LoVo (cell line): ENCODE results near the gene TMEM161B.
"Not testable (repeated sequence)": the region's sequence is repeated elsewhere in the genome, so short reads cannot be mapped to it uniquely, and the experiment has no call there.

Experiments
- DNase-seq: peaks from one replicate; pipeline ENCODE4 v3.0.0-alpha.2; 2016; ENCODE audit warnings: low spot score

Gene TMEM161B

DNA sequence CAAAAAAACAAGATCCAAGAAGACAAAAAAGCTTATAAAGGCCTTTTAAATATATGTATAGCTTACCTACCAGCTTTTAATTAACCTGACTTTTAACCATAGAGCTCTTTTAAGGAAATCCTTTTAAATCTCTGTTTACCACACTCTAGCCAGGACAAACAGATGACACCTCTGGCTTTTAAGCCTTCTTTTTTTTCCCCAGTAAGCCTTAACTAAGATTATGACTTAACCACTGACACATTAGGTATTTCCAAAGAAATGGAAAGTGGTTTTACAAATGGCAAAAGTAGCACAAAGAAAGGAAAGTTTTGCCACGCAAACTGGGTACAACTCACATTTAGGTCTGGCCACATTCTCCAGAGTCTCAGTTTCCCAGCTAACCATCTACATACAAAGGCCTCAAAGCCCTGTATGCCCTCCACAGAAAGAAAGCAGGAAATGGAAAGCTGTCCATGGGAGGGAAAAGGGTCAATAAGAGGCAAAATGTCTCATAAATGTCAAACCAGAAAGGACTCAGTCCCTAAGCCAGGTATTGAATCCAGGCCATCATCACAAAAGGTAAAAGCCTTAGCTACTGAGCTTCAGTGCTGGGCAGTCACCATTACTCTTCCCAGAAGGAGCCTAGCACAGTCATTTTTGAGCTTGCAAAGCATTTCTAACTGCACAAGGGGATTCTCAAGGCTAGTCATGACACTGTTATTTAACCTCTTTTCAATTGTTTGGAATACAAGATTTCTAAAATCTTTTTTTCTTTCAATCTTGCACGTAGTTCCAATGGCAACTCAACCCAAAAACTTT lies 19.7 kb downstream of the TMEM161B start:
- no peak for DNase-seq

DNA sequence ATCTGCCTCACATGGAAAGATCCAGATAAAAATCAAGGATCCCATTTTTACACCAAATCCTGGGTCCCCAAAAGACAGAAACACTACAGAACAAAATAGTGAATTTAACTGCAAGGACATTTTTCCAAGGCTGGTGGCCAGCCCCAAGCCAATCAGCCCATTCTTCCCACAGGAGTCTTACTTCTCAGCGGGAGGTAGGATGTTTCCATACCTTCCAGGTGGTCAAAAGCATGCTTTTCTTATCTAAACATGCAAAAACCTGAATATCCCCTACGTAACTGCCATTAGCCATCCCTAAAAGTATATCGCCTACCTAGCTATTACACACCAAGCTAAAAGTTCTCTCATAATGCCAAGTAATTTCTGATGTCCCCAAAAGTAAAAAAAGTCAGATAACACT lies 20.6 kb downstream of the TMEM161B start:
- DNase-seq: no peak

GRCh38 chr5:88245893-88246244 lies 22.8 kb downstream of the TMEM161B start:
- no peak for DNase-seq

- no peak for DNase-seq
Measured at GRCh38 chr5:88245241-88245892, 23.3 kb downstream of the TMEM161B start.

GRCh38 chr5:88244686-88245085 lies 24.0 kb downstream of the TMEM161B start:
- no peak for DNase-seq

DNA sequence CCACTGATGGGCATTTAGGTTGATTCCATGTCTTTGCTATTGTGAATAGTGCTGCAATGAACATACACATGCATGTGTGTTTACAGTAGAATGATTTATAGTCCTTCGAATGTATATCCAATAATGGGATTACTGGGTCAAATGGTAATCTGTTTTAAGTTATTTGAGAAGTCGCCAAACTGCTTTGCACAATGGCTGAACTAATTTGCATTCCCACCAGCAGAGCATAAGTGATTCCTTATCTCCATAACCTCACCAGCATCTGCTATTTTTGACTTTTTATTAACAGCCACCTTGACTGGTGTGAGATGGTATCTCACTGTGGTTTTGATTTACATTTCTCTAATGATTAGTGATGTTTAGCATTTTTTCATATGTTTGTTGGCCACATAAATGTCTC lies 25.2 kb downstream of the TMEM161B start:
- not testable (repeated sequence) for DNase-seq

DNA sequence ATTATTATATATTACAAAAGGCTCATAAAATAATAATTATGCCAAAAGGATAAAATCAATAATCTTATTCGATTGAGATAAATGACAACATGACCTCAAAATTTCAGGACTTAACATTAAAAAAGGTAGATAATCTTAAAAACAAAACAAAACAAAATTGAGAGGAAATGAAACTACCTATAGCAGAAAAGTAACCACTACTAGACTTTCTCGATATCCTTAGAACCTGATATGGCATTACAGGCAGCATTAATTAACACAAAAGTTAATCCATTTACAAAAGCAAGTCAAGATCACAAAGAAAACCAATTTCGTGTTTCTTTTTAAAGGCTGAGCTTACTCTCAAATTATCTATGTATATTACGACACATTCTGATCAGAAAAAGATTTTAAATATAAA lies 29.9 kb downstream of the TMEM161B start:
- DNase-seq: no peak

DNA sequence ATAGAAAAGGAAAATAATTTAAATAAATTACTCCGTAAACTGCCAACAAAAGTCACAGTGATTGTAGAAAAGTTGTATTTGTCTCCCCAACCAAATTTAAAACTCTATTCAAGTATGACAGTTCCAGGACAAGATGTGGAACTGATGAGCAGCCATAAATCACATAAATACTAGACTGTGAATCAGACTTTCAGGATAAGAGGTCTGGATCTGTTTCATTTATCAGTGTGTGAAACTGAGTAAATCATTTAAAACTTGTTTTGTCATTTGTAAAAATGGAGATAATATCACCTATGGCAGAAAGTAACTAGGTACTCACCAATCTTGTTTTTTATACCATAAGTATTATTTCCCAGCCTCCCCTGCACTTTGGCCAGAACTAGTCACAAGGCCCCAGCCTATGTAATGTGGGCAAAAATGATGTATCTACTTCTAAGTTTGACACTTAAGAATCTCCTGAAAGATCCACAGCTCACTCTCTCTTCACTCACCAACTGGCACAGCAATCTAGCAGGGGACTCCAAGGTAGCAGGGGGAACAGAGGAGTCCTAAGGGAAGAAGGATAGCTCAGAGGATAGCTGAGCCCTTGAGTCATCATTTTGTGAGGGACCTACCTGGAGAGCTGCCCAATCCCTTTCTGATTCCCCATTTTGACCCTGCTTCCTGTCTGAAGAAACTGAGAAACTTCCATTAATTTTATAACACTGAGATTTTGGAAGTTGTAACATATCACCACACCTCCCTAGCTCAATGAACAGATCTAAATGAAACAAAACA lies 31.6 kb downstream of the TMEM161B start:
- DNase-seq: no peak

- no peak for DNase-seq
Measured at GRCh38 chr5:88235828-88236227, 32.8 kb downstream of the TMEM161B start.

DNA sequence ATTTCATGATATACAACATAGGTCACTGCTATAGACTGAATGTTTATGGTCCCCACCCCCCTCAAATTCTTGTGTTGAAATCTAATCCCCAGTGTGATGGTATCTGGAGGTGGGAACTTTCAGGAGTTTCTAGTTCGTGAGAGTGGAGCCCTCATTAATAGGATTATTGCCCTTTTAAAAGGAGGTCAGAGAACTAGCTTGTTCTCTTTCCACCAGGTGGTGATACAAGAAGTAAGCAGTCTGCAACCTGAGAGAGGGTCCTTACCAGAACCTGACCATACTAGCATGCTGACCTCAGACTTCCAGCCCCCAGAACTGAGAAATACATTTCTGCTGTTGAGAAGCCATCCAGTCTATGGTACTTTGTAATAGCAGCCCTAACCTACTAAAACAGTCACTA lies 33.3 kb downstream of the TMEM161B start:
- DNase-seq: no peak

GRCh38 chr5:88230546-88231066 lies 38.0 kb downstream of the TMEM161B start:
- DNase-seq: no peak

- no peak for DNase-seq
Measured at GRCh38 chr5:88226881-88227450, 41.7 kb downstream of the TMEM161B start.

DNA sequence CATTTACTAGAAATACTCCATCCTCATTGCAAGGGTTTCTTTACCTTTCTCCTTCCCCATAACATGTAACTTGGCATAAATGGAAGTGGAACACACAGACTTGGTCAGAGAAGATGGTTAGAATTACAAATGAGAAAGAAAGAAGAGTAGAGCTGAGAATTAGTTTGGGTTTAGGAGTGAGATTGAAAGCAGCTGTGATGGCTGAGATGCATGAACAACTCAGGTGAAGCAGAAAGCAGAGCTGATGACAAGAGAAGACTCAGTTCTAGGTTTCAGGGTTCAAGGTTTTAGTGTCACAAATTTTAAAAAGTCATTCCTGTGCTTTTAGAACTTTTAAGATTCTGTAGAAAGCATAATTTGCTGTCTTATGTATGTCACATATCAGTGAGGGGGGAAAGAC lies 54.0 kb downstream of the TMEM161B start:
- no peak for DNase-seq

- no peak for DNase-seq
Measured at GRCh38 chr5:88207575-88207974, 61.1 kb downstream of the TMEM161B start.

DNA sequence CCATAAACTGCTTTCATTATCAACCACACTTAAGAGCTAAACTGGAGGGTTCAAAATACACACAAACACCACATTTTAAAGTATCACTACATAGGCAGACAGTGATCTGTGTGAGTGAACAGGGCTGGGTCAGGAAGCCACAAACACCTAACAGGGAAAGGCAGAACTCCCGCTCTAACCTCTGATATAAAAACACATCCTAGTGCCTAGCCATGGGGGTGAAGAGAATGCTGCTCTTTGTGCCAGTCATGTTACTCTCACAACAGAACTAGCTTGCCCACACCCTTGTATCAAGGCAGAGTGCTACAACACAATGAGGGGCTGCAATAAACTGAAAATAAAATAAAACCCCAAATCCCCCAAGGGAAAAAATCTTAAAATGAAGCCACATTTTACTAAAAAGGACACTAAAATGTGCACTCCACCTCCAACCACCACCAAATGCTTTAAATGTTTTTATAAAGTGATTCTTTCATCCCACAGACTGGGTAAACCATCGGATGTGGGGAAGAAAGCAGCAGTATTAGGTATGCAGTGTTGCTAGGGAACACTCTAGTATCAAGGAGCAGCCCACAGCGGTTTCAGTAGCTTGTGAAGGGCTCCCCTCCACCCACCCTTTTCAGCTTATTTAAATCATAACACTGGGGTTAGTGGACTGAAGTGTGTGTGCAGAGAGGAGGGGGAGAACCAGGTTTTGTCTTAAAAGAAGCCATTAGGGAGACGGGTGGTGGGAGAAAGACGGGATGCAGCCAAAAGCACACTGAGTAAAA lies 64.5 kb downstream of the TMEM161B start:
- no peak for DNase-seq

- DNase-seq: no peak
Measured at GRCh38 chr5:88195636-88196035, 73.0 kb downstream of the TMEM161B start.

GRCh38 chr5:88193896-88194295 lies 74.7 kb downstream of the TMEM161B start:
- DNase-seq: no peak

DNA sequence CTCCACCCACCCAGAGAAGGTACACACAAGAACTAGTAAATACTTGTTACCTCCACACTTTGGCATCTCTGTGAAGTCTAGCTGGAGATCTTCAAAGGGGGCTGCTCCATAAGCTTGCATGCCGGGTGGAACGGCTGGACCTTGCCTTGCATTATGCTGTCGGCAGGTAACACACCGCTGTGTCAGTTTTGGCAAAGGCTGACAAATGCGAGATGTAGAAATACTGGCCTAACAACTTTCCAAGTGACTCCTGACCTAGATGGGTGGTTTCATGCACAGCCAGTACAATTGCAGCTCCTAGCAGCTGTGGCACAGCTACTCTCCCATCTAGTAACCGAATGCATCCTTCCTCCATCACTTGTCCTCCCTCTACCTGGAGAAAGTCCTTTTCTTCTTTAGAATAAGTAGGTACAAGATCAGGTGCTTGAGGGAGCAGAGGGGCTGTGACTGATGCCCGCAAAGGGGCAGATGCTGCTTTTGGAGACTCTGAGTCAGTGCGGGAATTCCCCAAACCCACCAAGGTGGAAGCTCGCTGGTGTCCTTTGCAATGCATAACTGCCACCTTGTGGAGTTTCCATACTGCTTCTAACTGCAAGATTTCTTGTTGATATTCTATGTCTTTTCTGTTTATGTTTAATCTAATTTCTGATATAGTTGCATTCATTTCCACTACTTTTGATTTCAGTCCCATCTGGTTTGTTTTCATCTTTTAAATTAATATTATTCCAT lies 78.4 kb downstream of the TMEM161B start:
- DNase-seq: no peak

DNA sequence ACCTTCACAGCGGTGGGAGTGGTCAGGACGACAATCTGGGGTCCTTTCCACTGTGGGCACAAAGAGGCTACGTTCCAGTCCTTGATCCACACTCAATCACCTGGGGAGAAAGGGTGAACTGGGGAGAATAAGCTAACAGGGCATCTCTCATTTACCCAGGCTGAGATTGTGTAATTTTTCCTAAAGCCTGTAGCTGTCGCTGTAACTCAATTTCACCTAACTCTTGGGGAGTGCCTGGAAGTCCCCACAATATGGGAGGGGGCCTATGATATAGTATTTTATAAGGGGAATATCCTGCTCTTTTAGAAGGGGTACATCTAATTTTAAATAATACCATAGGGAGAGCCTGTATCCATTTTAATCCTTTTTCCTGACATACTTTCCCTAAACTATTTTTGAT lies 79.2 kb downstream of the TMEM161B start:
- not testable (repeated sequence) for DNase-seq

DNA sequence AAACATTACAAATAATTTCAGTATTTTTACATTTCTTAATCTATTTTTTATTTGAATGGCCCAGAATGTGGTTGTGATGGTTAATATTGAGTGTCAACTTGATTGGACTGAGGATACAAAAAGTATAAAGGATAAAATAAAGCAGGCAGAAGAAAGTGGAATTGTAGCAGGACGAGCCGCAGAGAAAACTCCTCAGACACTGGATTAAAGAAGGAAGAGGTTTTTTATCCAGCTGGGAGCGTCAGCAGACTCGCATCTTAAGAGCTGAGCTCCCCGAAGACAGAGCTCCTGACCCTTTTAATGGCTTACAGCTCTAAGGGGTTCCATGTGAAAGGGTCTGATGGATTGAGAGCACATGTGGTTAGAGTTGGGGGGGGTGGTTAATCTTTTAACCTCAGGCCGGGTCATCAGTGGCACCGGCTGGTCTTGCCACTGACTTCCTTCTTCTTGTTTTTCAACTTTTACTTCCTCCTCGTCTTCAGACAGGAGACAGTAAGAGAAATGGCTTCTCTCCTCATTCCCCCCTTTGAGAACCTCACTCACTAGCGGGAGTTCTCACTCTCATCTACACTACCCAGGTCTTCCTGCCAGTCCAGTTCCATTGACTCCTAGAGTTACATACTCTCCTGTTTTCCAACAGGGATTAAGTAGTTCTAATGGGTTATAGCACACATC lies 80.0 kb downstream of the TMEM161B start:
- no peak for DNase-seq
